Keratinocyte (primary cell): ENCODE data around the gene TMEM63B. TPM values are rescaled to one million over a fixed set of nuclear protein-coding genes. Genes with fewer than 3 reads are reported as not detected.

Source experiments
- DNase-seq: peaks from one replicate; pipeline ENCODE4 v3.0.0-alpha.2; 2011; ENCODE audit warnings: low read depth, missing footprints, low spot score
- FAIRE-seq: peaks from 2 replicates; lab custom pipeline; 2011; peaks lifted over from hg19 to GRCh38; lab: Jason Lieb, UNC
- H2AFZ ChIP-seq: 2 replicates; pipeline ENCODE4 v1.6.0; 2012; ENCODE audit warnings: low read length, control low read depth, inconsistent platforms; ENCODE audit not compliant: control insufficient read depth
- H3K27ac ChIP-seq: 2 replicates; pipeline ENCODE4 v1.5.1; 2011; ENCODE audit warnings: low read length; ENCODE audit not compliant: control insufficient read depth, insufficient read depth
- H3K27me3 ChIP-seq: 3 replicates; pipeline ENCODE4 v1.6.0; 2011; ENCODE audit warnings: low read length; ENCODE audit not compliant: control insufficient read depth, insufficient read depth; ENCODE audit errors: extremely low read depth
- H3K36me3 ChIP-seq, 2 experiments: 2 replicates in 1 of 2; 3 replicates in 1 of 2; pipeline ENCODE4 v1.5.1; 2011; ENCODE audit warnings: low read length in 2 of 2, mild to moderate bottlenecking in 1 of 2; ENCODE audit not compliant: control insufficient read depth in 2 of 2, insufficient read depth in 2 of 2; ENCODE audit errors: extremely low read depth in 1 of 2
- H3K4me1 ChIP-seq: 3 replicates; pipeline ENCODE4 v1.5.1; 2011; ENCODE audit warnings: low read length; ENCODE audit not compliant: control insufficient read depth, insufficient read depth; ENCODE audit errors: extremely low read depth
- H3K4me2 ChIP-seq: 3 replicates; pipeline ENCODE4 v1.6.0; 2011; ENCODE audit warnings: low read depth, low read length; ENCODE audit not compliant: control insufficient read depth, insufficient read depth; ENCODE audit errors: extremely low read depth
- H3K4me3 ChIP-seq, 3 experiments: fragments of 200-600 bp in 1 of 3; sonication (generic) in 1 of 3; 2 replicates in 2 of 3; 3 replicates in 1 of 3; pipeline ENCODE4 v1.5.1; 2011 to 2016; ENCODE audit warnings: low read length in 3 of 3, mild to moderate bottlenecking in 3 of 3, control low read depth in 2 of 3, inconsistent platforms in 1 of 3, low read depth in 1 of 3, mixed read lengths in 1 of 3, mixed run types in 1 of 3, moderate library complexity in 1 of 3; ENCODE audit not compliant: control insufficient read depth in 2 of 3, insufficient read depth in 2 of 3; ENCODE audit errors: extremely low read depth in 1 of 3
- H3K79me2 ChIP-seq: 2 replicates; pipeline ENCODE4 v1.6.0; 2012; ENCODE audit warnings: low read length; ENCODE audit not compliant: control insufficient read depth, insufficient read depth
- H3K9ac ChIP-seq: 3 replicates; pipeline ENCODE4 v1.6.0; 2011; ENCODE audit warnings: low read length; ENCODE audit not compliant: control insufficient read depth, insufficient read depth; ENCODE audit errors: extremely low read depth
- H3K9me1 ChIP-seq: 3 replicates; pipeline ENCODE4 v1.6.0; 2011; ENCODE audit warnings: low read length; ENCODE audit not compliant: control insufficient read depth, insufficient read depth; ENCODE audit errors: extremely low read depth
- H3K9me3 ChIP-seq: 2 replicates; pipeline ENCODE4 v1.5.1; 2012; ENCODE audit warnings: low read depth, low read length; ENCODE audit not compliant: control insufficient read depth
- H4K20me1 ChIP-seq: 3 replicates; pipeline ENCODE4 v1.6.0; 2011; ENCODE audit warnings: low read length; ENCODE audit not compliant: control insufficient read depth, insufficient read depth; ENCODE audit errors: extremely low read depth
- CTCF ChIP-seq, 3 experiments: IDR thresholded peaks in 1 of 3; conservative IDR thresholded peaks in 1 of 3; optimal IDR thresholded peaks in 1 of 3; 2 replicates in 2 of 3; 3 replicates in 1 of 3; pipeline versions ENCODE3 to v1.5.1; 2011; ENCODE audit warnings: low read length in 3 of 3, mild to moderate bottlenecking in 3 of 3, moderate library complexity in 2 of 3, control low read depth in 1 of 3, inconsistent platforms in 1 of 3; ENCODE audit not compliant: insufficient read depth in 2 of 3; ENCODE audit errors: extremely low read depth in 1 of 3
- EZH2 ChIP-seq: IDR thresholded peaks from one replicate; pipeline ENCODE4 v1.6.1; 2012; ENCODE audit warnings: inconsistent platforms, mild to moderate bottlenecking, low read length, moderate library complexity
- dilution Hi-C: fragments of 300-500 bp; cut with MboI; formaldehyde crosslinking; loops from one replicate; pipeline ENCODE4 v1.7.0; 2020; ENCODE audit warnings: low sequenced_read_pairs; ENCODE audit not compliant: extremely low pct_ligation_motif_present
- polyA plus RNA-seq, 5 experiments: library from polyadenylated mRNA; depleted of rRNA in 3 of 5; stranded (reverse) in 3 of 5; stranded (forward) in 1 of 5; unstranded in 1 of 5; fragments of >200 nt; gene quantifications; 1 replicate in 1 of 5; 2 replicates in 3 of 5; 3 replicates in 1 of 5; pipeline versions ENCODE4 v1.2.1 to v1.2.3, GENCODE V29; 2011 to 2012; ENCODE audit warnings: missing spikeins in 2 of 5, low read depth in 1 of 5, low replicate concordance in 1 of 5

The TMEM63B gene
- polyA plus RNA-seq, 1 donor (not counting 4 experiments of a cell fraction or from before 2014, with no cell fraction given): 64.8 TPM

DNA sequence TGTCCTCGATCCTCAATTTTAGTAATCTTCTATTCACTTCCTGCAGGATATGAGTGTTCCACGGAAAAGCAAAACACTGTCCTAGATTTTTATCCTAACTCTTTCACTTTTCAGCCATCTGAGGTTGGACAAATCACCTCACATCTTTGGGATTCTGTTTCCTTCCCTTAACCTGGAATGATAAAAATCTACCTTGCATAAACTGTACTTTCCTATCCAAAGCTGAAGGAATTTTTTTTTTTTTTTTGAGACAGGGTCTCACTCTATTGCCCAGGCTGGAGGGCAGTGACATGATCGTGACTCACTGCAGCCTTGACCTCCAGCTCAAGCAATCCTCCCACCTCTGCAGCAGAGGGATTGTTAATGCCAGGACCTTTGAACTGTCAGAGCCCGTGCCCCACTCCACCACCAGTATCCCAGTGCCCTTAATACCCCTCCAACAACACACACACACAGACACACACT, 51.8 kb downstream of the TMEM63B start:
- no peaks in the 10 kb centered on the region for H3K27me3 ChIP-seq
- dilution Hi-C loops: no loop called here
- no peaks in the 10 kb centered on the region for H3K36me3 ChIP-seq
- DNase-seq: no peak
- no peak for FAIRE-seq
- H3K9ac ChIP-seq: no peak overlapping the region
- no peaks in the 10 kb centered on the region for H3K79me2 ChIP-seq
- TF ChIP-seq CTCF (optimal IDR thresholded peaks at IDR 0.05 in 1 of 3, IDR thresholded peaks at IDR 0.05 in 1 of 3, conservative IDR thresholded peaks at IDR 0.05 in 1 of 3; ENCODE audit: extremely low read depth in 1 of 3, insufficient read depth in 2 of 3, low read length in 3 of 3) (no peak), EZH2 (no peak)
- no peak overlapping the region for H2AFZ ChIP-seq
- H3K4me3 ChIP-seq: no peak overlapping the region
- no peak overlapping the region for H3K27ac ChIP-seq
- H4K20me1 ChIP-seq: no peaks in the 10 kb centered on the region
- no peak overlapping the region for H3K4me2 ChIP-seq
- peaks cover 12% of the 10 kb centered on the region for H3K4me1 ChIP-seq
- peaks cover 3% of the 10 kb centered on the region for H3K9me3 ChIP-seq
- no peaks in the 10 kb centered on the region for H3K9me1 ChIP-seq

DNA sequence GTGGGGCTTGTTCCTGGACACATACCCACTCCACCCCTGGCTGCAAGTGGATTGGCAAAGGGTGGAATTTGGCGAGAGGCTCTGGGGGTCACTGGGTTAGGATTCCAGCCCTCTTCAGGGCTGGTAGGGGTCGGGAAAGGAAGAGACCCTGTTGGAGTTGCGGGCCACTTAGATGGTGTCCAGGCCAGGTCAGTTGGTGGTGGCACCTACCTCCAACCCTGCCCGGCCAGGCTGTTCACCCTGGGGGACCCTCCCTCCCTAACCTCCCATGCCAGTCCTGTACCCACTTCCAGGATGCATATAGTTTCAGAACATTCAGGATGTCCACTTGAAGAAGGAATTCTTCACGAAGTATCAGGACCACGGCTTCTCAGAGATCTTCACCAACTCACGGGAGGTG, 52.3 kb downstream of the TMEM63B start:
- Histone ChIP-seq H3K27ac (no peak overlapping the region), H2AFZ (no peak overlapping the region), H4K20me1 (no peaks in the 10 kb centered on the region), H3K4me2 (no peak overlapping the region), H3K9me3 (peaks cover 3% of the 10 kb centered on the region), H3K79me2 (no peaks in the 10 kb centered on the region), H3K36me3 (no peaks in the 10 kb centered on the region), H3K4me3 (no peak overlapping the region), H3K9ac (no peak overlapping the region), H3K9me1 (no peaks in the 10 kb centered on the region), H3K4me1 (peaks cover 12% of the 10 kb centered on the region), H3K27me3 (no peaks in the 10 kb centered on the region)
- DNase-seq: no peak
- dilution Hi-C loops: no loop called here
- TF ChIP-seq CTCF (optimal IDR thresholded peaks at IDR 0.05 in 1 of 3, IDR thresholded peaks at IDR 0.05 in 1 of 3, conservative IDR thresholded peaks at IDR 0.05 in 1 of 3; ENCODE audit: extremely low read depth in 1 of 3, insufficient read depth in 2 of 3, low read length in 3 of 3) (no peak), EZH2 (no peak)
- FAIRE-seq: no peak
